Brain pericyte (primary cell): ENCODE results near the gene HPD.

Experiments
- DNase-seq: peaks from one replicate; pipeline ENCODE4 v3.0.0-alpha.2; 2012; ENCODE audit warnings: low read depth, low spot score

Gene HPD

DNA sequence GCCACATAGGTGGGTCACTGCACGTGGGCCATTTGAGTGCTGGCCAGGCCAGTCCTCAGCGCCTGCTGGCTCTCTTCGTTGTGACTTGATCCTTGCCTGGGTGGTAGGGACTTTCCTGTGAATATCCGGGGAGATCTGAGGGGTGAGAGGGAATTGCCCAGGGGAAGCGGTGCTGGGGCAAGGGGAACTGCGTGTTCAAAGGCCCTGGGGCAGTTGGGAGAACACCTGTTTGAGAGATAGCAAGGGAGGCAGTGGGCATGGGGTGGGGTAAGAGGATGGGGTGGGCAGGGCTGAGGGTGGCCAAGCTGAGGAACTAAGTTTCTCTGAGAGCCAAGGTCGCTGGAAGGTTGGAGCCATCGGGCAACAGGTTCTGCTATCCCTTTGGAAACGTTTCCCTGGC, 29.8 kb downstream of the HPD start:
- no peak for DNase-seq

DNA sequence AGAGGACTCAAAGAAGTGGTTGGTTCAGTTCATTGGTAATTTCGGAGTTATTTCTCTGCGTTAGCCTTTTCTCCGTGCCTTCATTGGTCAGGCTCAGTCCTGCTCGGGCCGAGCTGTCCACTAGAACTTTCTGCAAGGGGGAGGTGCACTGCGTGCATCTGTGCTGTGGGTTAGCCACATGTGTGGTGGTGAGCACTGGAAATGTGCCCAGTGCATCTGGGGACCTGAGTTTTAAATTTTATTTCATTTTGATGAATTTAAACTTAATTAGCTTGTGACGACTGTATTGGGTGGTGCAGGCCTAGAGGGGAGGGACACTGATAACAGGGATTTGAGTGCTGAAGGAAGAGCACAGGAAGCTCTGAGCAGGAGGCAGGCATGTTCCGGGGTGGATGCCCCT, 30.4 kb downstream of the HPD start:
- DNase-seq = no peak

DNA sequence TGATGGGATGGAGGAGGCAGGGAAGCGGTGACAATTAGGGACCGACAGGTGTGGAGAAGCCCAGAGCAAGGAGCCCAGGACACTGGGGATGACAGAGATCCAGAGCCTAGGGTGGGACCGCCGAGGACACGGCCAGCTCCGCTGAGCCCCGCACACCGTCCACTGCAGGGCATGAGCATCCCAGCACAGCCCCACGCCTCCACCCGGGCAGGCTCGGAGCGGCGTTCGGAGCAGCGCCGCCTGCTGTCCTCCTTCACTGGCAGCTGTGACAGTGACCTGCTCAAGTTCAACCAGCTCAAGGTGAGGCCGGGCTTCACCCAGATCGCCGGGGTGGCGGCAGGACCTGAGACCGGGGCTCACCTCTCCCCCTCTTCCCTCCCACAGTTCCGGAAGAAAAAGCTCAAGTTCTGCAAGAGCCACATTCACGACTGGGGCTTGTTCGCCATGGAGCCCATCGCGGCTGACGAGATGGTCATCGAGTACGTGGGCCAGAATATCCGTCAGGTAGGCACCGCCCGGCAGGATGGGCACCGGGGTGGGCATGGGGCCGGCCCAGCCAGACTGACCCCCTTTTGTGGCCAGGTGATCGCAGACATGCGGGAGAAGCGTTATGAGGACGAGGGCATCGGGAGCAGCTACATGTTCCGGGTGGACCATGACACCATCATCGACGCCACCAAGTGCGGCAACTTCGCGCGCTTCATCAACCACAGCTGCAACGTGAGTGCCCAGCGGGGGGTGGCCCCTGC, 31.1 kb downstream of the HPD start:
- DNase-seq = no peak

DNA sequence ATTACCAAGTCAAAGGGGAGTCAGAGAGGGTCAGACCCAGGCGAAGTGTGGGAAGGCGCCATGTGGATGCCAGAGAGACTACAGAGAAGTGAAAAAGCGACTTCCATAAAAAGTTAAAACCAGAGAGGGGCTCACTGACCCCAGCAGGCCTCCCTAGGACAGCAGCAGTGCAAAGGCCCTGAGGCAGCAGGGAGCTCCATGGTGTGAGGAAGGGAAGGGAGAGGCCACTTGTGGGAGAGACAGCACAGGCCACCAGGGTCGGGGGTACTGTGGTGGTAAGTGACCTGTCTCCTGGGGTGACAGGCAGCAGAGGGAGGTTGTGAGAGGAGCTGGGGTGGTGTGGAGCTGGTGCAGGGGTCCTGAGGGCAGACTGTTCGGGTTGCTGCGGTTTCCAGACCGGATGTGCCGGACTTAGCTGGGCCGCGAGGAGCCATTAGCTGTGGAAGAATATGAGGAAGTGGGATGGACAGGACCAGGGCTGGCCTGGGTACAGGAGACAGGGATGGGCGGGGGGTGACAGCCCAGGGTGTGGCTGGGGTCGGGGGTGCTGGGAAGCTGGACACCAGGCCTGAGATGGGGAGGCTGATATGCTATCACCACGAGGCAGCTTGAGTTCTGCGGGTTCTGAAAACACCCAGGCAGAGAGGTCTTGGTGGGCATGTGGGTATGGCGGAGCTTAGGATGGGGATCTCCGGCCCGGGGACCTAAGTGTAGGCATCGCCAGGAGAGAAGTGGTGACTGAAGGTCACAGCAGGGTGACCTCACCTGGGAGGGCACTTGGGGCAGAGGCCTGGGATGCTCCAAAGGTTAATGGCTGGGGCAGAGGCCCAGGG, 32.1 kb downstream of the HPD start:
- DNase-seq = no peak

DNA sequence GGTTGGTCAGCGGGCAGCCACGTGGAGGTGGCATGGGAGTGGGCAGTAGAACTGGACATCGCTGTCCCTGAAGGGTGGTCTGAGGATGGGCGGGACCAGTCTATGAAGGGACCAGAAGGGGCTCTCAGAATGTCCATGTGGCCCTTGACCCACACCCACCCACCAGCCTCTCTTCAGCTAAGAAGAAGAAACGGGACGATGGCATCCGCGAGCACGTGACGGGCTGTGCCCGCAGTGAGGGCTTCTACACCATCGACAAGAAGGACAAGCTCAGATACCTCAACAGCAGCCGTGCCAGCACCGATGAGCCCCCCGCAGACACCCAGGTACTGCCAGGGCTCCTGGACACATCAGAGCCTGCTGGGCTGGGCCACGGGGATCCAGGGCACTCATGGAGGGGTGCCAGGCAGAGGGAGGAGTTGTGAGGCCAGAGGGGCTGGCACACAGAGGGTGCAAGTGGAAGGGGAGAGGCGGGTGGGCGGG, 33.6 kb downstream of the HPD start:
- no peak for DNase-seq

DNA sequence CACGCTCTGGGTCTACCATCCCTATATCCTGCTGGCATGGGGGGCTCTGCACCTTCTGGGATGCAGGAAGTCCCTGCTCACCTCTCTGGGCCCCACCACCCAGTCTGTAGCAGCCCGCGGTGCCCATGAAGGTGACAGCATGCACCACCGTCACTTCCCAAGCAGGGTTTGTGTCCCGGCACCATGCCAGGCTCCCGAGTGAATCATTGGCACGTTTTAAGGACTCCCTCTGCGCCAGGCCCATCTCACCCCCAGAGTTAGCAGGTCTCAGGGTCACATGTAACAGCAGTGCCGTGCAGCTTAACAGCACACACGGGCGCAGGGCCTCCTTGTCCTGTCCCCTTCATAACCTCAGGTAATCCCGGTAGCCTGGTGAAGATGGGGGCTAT, 34.9 kb downstream of the HPD start:
- DNase-seq = no peak

DNA sequence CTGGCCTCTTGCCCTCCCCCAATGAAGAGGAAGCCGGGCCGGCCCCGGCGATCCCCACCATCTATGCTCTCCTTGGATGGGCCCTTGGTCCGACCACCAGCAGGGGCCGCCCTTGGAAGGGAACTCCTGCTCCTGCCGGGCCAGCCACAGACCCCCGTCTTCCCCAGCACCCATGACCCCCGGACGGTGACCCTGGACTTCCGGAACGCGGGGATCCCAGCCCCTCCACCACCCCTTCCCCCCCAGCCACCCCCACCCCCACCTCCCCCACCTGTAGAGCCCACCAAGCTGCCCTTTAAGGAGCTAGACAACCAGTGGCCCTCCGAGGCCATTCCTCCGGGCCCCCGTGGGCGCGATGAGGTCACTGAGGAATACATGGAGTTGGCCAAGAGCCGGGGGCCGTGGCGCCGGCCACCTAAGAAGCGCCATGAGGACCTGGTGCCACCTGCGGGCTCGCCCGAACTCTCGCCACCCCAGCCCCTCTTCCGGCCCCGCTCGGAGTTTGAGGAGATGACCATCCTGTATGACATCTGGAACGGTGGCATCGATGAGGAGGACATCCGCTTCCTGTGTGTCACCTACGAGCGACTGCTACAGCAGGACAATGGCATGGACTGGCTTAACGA, 35.4 kb downstream of the HPD start:
- no peak for DNase-seq

DNA sequence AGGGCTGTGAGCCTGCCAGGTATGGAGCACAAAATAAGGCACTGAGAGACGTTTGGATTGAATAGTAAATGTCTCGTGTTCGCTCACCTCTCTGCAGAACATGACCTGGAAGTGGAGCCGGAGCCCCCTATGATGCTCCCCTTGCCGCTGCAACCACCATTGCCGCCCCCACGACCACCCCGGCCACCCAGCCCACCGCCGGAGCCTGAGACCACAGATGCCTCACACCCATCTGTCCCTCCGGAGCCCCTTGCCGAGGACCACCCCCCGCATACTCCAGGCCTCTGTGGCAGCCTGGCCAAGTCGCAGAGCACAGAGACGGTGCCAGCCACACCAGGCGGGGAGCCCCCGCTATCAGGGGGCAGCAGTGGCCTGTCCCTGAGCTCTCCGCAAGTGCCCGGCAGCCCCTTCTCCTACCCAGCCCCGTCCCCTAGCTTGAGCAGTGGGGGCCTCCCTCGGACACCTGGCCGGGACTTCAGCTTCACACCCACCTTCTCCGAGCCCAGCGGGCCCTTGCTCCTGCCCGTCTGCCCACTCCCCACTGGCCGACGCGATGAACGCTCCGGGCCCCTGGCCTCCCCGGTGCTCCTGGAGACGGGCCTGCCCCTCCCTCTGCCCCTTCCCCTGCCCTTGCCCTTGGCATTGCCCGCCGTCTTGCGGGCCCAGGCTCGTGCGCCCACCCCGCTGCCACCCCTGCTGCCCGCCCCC, 36.1 kb downstream of the HPD start:
- no peak for DNase-seq

DNA sequence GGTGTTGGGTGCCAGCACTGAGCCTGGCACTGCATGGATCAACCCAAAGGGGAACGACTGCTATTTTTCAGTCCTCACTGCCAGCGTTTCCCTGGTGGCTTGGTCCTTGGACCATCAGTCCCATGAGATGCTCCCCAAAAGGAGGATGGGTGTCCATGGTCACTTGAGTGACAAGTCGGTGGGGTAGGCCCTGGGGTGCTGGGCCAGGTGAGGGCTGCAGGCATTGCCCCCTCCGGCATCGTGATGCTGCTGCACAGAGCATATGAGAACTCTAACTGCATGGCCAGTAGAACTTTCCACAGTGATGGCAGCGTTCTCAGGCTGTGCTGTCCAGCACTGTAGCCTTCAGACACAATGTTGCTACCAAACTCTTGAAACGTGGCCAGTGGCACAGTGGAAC, 38.6 kb downstream of the HPD start:
- DNase-seq = no peak

DNA sequence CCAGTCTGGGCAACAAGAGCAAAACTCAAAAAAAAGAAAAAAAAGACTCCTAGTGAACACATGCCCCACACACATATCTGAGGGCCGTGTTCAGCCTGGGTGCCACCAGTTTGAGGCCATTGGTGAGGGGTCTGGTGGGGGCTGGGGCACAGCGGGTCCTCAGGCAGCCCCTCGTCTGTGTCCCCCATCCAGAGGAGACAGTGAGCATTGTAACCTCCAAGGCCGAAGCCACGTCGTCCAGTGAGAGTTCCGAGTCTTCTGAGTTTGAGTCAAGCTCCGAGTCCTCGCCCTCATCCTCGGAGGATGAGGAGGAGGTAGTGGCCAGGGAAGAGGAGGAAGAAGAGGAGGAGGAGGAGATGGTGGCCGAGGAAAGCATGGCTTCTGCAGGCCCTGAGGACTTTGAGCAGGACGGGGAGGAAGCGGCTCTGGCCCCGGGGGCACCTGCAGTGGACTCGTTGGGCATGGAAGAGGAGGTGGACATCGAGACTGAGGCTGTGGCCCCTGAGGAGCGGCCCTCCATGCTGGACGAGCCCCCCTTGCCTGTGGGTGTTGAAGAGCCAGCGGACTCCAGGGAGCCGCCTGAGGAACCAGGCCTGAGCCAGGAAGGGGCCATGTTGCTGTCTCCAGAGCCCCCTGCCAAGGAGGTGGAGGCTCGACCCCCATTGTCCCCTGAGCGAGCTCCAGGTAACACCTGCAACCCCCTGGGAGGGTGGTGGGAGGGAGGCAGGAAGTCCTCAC, 39.3 kb downstream of the HPD start:
- no peak for DNase-seq

DNA sequence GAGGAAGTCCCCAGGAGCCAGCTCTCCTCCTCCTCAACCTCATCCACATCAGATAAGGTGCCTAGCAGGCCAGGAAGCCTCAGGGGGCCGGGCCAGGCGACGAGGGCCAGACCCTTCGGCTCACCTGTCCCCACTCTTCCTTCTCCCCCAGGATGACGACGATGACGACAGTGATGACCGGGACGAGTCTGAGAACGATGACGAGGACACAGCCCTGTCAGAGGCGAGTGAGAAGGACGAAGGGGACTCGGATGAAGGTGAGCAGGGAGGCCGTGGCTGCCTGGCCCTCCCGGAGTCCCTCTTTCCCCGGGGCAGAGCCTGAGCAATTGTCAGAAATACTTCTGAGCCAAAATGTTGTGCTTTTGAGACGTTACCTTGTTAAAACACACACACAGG, 41.0 kb downstream of the HPD start:
- DNase-seq = no peak

DNA sequence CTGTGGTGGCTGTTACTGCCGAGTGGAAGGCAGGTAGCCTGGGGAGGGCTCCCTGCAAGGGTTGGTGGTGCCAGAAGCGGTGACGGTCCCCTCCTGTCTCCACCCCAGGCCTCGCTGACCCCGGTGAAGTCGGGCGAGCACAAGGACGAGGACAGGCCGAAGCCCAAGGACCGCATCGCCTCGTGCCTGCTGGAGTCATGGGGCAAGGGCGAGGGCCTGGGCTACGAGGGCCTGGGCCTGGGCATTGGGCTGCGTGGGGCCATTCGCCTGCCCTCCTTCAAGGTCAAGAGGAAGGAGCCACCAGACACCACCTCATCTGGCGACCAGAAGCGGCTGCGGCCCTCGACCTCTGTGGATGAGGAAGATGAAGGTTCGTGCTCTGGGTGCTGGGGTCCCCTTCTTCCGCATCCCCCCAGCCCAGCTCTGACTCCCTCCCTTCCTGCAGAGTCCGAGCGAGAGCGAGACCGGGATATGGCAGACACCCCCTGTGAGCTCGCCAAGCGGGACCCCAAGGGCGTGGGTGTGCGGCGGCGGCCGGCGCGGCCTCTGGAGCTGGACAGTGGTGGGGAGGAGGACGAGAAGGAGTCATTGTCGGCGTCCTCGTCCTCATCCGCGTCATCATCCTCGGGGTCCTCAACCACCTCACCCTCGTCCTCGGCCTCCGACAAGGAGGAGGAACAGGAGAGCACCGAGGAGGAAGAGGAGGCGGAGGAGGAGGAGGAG, 41.6 kb downstream of the HPD start:
- no peak for DNase-seq

DNA sequence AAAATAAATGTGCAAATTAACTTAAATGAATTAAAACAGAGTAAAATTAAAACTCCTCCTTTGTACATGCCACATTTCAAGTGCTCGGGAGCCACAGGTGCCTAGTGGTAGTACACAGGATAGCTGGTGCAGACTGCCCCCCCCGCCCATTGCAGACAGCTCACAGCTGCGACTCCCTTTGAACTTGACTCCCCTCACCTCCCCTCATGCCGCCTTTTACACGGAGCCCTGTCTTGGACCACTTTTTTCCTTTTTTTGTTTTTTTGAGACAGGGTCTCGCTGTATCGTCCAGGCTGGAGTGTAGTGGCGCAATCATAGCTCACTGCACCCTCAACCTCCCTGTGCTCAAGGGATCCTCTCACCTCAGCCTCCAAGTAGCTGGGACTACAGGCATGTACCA, 43.4 kb downstream of the HPD start:
- DNase-seq = no peak

DNA sequence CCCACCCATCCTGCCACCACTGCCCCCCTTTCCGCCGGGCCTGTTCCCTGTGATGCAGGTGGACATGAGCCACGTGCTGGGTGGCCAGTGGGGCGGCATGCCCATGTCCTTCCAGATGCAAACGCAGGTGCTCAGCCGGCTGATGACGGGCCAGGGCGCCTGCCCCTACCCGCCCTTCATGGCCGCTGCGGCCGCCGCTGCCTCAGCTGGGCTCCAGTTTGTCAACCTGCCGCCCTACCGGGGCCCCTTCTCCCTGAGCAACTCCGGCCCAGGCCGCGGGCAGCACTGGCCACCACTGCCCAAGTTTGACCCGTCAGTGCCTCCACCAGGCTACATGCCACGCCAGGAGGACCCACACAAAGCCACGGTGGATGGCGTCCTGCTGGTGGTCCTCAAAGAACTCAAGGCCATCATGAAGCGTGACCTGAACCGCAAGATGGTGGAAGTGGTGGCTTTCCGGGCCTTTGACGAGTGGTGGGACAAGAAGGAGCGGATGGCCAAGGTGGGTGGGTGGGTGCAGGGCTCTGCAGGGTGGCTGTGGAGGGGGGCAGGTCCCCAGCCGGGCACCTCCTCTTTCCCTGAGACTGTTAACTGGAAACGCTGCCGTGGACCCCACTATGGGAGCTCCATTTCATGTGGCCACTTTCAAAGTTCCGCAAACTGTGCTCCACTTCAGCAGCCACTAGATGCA, 44.1 kb downstream of the HPD start:
- DNase-seq = no peak

DNA sequence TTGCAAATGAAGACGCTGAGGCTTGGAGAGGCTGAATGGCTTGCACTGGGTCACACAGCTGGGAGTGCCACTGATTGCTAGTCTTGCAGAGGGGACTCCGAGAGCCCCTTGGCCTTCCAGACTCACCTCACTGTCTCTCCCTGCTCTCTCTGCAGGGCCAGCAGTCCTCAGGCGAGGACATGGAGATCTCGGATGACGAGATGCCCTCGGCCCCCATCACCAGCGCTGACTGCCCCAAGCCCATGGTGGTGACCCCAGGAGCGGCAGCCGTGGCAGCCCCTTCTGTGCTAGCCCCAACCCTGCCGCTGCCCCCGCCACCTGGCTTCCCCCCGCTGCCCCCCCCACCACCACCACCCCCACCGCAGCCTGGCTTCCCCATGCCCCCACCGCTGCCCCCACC, 44.7 kb downstream of the HPD start:
- DNase-seq = no peak

DNA sequence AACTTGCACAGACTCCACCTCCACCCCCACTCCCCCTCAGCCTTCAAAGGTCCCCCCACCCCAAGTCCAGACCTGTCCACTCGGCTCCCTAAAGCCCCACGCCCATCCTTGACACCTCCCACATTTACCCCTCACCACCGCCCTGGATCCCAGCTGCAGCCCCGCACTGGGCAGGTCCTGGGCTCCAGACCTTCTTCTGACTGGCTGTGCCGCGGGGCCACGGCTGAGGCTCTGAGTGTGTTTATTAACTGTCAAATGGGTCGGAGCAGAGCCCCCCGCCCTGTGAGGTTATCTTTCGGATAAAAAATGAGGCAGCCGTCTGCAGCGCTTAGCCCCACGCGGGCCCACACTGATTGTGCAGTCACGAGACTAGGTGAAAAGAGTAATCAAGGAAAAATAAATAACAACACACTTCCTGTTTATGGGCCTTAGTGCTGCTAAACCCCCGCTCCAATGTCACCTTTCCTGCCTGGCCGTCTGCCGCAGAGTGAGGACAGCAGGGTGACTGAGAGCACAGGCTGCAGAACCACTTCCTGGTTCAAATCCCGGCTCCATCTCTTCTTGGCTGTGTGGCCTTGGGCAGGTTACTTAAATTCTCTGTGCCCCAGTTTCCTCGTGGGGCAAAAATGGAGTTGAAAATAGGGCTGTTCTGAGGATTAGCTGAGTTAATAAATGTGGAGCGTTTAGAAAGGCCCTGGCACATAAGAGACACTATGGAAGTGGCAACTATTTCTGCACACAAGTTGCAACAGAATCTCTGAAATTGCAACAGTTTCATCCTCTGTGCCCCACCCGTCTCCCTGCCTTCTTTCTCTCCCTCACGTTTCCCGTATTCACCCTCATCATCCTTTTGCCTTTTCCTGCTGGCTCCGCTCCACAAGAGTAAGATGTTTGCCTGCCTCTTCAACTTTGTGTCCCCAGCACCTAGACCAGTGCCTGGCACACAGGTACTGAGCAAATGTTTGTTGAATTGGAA, 45.5 kb downstream of the HPD start:
- DNase-seq = no peak

DNA sequence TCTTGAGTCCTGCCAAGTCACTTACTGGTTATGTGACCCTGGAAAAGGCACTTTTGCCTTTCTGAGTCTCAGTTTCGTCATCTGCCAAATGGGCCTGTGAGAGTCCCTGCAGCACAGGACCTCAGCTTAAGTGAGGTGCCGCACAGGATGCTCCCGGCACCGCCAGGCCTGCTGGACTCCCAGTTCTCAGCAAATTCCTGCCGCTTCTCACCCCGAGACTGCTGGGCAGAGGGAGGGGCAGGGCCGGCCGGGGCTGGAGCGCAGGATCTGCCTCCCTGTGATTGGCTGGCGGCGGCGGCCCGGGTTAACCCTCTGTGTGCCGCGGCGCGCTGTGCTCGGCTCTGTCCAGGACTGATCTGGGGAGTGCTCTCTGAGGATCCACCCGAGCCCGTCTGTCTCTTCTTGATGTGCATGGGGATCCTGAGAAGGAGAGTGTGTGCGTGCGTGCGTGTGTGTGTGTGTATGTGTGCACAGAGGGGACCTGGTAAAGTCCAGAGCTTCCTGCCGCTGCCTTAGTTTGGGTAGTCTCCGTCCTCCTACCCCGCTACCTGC, 46.3 kb downstream of the HPD start:
- DNase-seq = no peak
